Pulmonary artery endothelial cell (primary cell): Measurements from ENCODE around the gene PITX1. TPM values are rescaled to one million over a fixed set of nuclear protein-coding genes. Genes with fewer than 3 reads are reported as not detected.

Experiments
- DNase-seq: peaks from one replicate; pipeline ENCODE4 v3.0.0-alpha.2; 2011; ENCODE audit warnings: low read depth, low spot score
- total RNA-seq: library from RNA; depleted of rRNA; stranded (reverse); fragments of >200 nt; gene quantifications from 2 replicates; pipeline ENCODE4 v1.2.3, GENCODE V29; 2014

The PITX1 gene
- total RNA-seq, 1 donor from 2014 or later, result 0.26 TPM

GRCh38 chr5:135062216-135063055, 28.4 kb upstream of the PITX1 start:
- no peak for DNase-seq

GRCh38 chr5:135061001-135061400, 27.0 kb upstream of the PITX1 start:
- no peak for DNase-seq

GRCh38 chr5:135060021-135060420, 26.0 kb upstream of the PITX1 start:
- DNase-seq, result no peak

- no peak for DNase-seq
These were observed 25.2 kb upstream of the PITX1 start for GRCh38 chr5:135059000-135059923.

DNA sequence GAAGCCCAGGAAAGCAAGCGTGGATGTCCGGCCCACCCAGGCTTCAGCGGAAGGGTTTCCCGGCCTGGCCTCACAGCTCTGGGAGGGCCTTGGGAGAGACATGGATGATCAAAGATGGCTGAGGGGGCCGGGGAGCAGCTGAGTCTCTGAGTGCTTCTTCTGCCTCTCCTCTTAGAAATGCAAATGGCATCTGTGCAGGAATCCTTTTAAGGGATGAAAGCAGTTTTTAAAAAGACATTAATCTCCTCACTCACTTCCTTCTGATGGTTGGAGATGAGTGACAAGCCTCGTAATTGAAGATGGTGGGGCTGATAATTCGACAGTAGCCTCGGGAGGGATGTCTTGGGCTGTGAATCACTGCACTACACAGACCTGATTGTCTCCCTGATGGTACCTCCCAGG, 24.3 kb upstream of the PITX1 start:
- DNase-seq, result no peak

DNA sequence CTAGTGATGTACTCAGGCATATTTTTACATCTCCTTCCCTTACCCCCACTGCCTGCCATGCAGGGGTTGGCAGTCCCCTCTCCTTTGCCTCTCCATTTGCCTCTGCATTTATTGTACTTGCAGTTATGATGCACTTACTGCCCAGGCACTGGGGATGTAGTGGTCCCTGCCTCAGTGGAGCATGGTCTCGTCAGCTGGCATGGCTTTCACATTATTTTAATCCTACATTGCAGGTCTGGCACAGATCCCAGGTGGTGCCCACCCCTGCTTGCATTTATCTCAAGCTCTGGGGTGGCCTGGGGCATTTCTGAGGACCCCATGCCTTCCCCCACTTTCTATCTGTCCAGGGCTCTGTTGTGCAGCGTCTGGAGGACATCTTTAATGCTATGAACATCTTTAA, 23.2 kb upstream of the PITX1 start:
- no peak for DNase-seq

- DNase-seq, result no peak
These were observed 22.4 kb upstream of the PITX1 start for GRCh38 chr5:135056316-135057030.

DNA sequence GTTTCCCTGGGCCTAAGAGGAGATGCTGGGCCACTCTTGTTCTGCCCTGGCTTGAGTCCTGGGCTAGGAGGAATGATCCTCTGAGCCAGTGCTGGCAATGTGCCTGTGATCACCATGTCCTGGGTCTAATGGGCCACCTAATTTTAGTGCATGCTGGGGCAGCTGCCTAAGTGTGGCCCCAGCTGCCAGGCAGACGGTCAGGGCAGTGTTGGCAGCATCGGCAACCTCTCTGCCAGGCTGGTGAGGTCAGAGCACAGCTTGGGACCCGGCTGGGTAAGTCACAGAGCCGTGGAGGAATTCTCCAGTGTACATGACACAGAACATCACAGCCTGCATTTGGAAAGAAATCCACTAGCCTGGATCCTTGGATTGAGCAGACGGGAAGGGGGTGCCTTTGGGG, 21.4 kb upstream of the PITX1 start:
- no peak for DNase-seq

DNA sequence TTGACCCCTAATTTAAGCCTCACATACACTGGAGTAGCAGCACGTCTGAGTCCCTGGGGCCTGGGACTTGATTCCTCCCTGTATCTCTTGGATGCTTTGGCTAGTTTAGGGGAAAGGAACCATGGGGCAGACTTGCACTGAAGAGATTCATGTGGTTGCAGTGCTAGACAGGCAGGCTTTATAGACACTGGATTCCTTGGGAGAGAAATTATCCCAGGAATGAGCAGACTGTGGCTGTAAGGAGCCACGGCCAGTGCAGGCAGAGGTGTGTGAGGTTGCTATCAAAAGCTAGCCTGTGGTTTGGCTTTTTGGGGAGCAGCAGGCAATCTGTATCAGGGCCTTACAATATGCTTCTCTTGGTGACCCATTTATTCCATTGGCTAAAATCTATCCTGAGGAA, 20.5 kb upstream of the PITX1 start:
- no peak for DNase-seq

DNA sequence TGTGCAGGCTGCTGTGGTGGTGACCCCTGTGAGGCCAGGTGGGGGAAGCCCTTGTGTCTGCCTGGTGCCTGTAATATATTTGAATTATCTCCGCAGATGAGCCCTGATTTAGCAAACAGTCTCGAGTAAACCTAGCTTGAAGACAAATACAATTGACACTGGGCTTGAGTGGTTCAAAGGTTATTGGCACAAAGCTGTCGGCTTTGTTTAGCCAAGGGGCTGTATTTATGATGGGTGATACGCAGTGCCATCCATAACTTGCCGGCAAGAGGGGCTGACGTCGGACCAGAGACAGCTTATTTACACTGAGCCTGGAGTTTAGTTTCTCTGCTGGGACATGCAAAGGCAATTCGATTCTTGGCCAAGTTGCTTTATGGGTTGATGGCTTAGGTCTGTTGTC, 20.0 kb upstream of the PITX1 start:
- DNase-seq, result no peak

DNA sequence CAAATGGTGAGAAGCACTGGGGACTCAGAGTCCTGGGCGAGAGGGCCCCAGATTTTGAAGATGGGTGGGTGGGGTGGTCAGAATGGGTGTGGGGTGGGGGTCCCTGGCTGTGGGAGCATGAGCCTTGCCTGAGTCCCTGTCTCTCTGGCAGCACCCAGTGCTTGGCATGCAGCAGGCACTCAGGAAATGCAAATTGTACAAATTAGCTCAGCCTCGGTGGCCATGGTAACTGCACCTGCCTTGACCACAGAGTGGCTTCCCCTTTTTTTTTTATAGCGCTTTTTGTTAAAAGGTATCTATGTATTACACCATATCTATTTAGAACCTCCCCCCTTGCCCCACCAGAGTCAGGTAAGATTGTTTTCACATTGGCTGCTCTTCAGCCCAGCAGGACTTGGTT, 19.2 kb upstream of the PITX1 start:
- DNase-seq, result no peak

- no peak for DNase-seq
These were observed 18.6 kb upstream of the PITX1 start for GRCh38 chr5:135052511-135053145.

- no peak for DNase-seq
These were observed 17.8 kb upstream of the PITX1 start for GRCh38 chr5:135051872-135052271.

DNA sequence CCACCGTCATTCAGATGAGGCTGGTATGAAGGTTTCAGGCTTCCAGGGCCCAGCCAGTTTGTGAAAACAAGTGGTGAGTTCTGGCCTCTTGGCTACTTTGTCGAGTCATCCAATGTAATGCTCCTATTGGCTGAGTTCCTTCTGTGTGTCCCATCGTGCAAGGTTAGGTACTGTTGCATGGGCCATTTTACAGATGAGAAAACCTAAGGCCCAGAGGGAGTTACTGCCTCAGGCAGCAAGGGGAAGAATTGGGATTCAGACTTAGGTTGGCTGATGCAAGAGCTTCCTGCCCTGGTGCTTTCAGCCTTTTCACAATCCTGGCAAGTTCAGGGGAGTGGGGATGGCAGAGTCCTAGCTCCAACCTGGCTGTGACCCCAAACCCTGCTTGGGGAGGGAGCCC, 17.4 kb upstream of the PITX1 start:
- no peak for DNase-seq

DNA sequence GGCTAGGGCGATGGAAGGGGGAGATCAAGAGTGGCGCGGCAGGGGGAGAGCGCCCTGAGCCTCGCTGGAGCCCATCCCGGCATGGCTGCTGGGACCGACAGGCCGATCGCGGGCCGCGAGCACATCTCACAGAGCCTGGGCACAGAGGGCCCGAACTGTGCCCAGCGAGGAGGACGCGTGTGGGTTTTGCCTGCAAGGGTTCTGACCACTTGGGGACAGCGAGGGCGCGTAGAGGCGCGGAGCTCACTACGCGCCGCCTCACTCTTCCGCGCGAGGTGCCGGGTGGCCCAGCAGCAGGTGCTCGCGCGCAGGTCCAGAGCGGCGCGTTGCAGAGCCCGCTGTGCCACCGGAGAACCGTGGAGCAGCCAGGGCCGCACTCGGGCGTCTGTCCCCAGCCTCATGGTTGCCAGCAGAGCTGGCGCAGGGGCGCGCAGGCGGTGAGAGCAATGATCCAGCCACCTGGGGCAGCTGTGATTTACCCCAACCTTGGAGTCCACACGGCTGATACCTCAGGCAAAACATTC, 16.3 kb upstream of the PITX1 start:
- DNase-seq, result no peak

GRCh38 chr5:135048930-135049329, 14.9 kb upstream of the PITX1 start:
- no peak for DNase-seq

GRCh38 chr5:135048286-135048685, 14.3 kb upstream of the PITX1 start:
- DNase-seq, result no peak

DNA sequence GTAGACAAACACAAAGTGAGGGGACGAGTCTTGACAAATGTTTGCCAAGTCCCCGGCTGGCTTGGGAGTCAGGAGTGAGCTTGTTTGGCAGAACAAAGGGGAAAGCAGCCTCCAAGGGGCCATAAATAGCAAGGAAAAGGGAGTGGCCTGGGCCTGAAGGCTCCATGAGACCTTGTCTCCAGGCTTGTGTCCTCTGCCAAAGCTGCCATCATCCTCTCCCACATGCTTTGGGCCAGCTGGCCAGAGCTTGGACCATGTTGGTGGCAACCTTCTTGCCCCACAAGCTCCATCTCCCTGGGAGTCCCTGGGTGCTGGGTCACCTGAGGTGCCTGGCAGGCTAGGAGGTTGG, 13.3 kb upstream of the PITX1 start:
- no peak for DNase-seq

- DNase-seq, result no peak
These were observed 12.8 kb upstream of the PITX1 start for GRCh38 chr5:135046661-135047346.

GRCh38 chr5:135045488-135045887, 11.5 kb upstream of the PITX1 start:
- no peak for DNase-seq

GRCh38 chr5:135042595-135042994, 8.6 kb upstream of the PITX1 start:
- DNase-seq, result no peak
